RWPE2 (cell line): ENCODE data around the gene LDLRAD3.

Source experiments
- ATAC-seq: fragments of 200-7000 bp; cut with Tn5 transposase; 3 replicates; pipeline ENCODE4 v1.9.1; 2021; ENCODE audit warnings: low read depth
- DNase-seq: peaks from one replicate; pipeline ENCODE4 v3.0.0-alpha.2; 2020; ENCODE audit warnings: low spot score
- H3K27ac ChIP-seq: fragments of 450-650 bp; 2 replicates; pipeline ENCODE4 v1.5.1; 2017; ENCODE audit warnings: mild to moderate bottlenecking; ENCODE audit not compliant: poor library complexity, severe bottlenecking
- H3K27me3 ChIP-seq: fragments of 250-450 bp; sonication (Bioruptor Pico); 2 replicates; pipeline ENCODE4 v1.5.1; 2021; ENCODE audit warnings: mild to moderate bottlenecking, moderate library complexity; ENCODE audit not compliant: insufficient read depth, poor library complexity, severe bottlenecking
- H3K36me3 ChIP-seq: fragments of 250-450 bp; sonication (Bioruptor Pico); 2 replicates; pipeline ENCODE4 v1.5.1; 2020; ENCODE audit warnings: low read depth, mild to moderate bottlenecking, moderate library complexity
- H3K4me1 ChIP-seq: fragments of 250-450 bp; sonication (Bioruptor Pico); 2 replicates; pipeline ENCODE4 v1.5.1; 2021; ENCODE audit warnings: mild to moderate bottlenecking, moderate library complexity; ENCODE audit not compliant: insufficient read depth, poor library complexity, severe bottlenecking
- H3K4me3 ChIP-seq: fragments of 250-450 bp; sonication (Bioruptor Pico); 2 replicates; pipeline ENCODE4 v1.5.1; 2021; ENCODE audit warnings: mild to moderate bottlenecking, moderate library complexity; ENCODE audit not compliant: severe bottlenecking
- H3K9me3 ChIP-seq: fragments of 250-450 bp; sonication (Bioruptor Pico); 2 replicates; pipeline ENCODE4 v1.5.1; 2021; ENCODE audit warnings: mild to moderate bottlenecking, moderate library complexity; ENCODE audit not compliant: severe bottlenecking
- CTCF ChIP-seq: fragments of 450-650 bp; IDR thresholded peaks from one replicate; pipeline ENCODE4 v1.5.1; 2017; ENCODE audit warnings: mild to moderate bottlenecking, moderate library complexity; ENCODE audit not compliant: poor library complexity, severe bottlenecking

LDLRAD3 gene

GRCh38 chr11:36135076-36135475, 191.2 kb downstream of the LDLRAD3 start:
- Histone ChIP-seq H3K9me3 (no peaks in the 10 kb centered on the region), H3K4me3 (no peak overlapping the region), H3K36me3 (no peaks in the 10 kb centered on the region), H3K27ac (no peak overlapping the region), H3K27me3 (no peaks in the 10 kb centered on the region), H3K4me1 (no peaks in the 10 kb centered on the region)
- ATAC-seq, result no peak
- no peak for TF ChIP-seq CTCF
- DNase-seq, result no peak

DNA sequence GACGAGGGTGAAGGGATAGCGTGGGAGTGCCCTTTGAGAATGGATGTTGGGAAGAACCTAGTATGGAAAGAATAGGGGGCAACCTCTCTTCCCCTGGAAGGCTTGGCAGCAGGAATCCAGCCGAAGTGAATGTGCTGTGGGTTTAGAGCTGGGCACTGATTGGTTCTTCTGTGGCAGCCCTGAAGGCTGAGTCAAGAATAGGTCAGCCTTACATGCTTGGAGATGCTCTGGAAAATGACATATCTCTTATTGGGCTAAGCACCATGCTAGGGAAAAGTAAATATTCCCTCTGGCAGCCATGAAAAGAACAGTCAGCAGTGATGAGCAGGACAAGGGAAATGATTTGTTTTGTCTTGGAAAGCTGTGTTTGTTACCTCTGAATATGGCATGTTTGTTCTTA, 195.9 kb downstream of the LDLRAD3 start:
- no peak overlapping the region for H3K4me3 ChIP-seq
- ATAC-seq (peak; percentile 64; the same call in 2 of the 3 replicates), DNase-seq (no peak)
- no peaks in the 10 kb centered on the region for H3K4me1 ChIP-seq
- H3K27me3 ChIP-seq, result no peaks in the 10 kb centered on the region
- TF ChIP-seq CTCF, result no peak
- H3K36me3 ChIP-seq, result no peaks in the 10 kb centered on the region
- no peak overlapping the region for H3K27ac ChIP-seq
- H3K9me3 ChIP-seq, result no peaks in the 10 kb centered on the region

DNA sequence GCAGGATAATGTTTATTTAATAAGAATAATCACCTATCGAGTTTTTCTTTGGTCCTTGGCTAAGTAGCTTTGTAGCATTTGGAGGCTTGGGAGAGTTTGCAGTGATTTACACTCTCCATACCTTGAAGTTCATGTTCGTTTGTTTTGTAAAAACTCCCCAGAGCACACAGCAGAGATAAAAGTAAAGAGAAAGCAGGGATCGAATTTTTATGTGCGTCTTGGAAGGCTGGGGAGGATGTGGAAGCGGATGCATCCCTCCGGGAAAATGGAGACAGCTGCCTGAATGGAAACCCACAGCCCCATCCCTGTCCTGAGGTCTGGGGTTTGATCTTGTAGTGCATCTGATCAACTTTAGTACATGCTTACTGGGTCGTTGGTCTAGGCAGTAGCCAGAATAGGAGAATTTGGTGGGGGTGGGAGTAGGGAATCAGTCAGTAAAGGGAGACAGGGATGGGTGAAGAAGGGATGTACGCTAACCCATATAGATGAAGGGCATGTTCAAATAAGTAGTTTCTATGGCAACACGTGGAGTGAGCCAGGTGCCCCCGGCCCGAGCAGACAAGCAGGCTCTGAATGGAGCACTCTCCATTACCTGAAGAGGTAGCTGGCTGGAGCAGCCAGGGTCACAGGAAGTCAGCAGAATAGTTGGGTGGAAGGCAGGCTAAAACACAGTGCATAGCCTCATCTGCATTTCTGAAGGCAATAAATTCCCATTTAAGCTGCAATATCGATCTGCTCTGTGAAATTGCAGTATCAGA, 197.5 kb downstream of the LDLRAD3 start:
- no peaks in the 10 kb centered on the region for H3K9me3 ChIP-seq
- TF ChIP-seq CTCF, result no peak
- no peak overlapping the region for H3K4me3 ChIP-seq
- H3K36me3 ChIP-seq, result no peaks in the 10 kb centered on the region
- H3K27ac ChIP-seq, result no peak overlapping the region
- peaks cover 7% of the 10 kb centered on the region for H3K4me1 ChIP-seq
- no peak for ATAC-seq
- no peak for DNase-seq
- no peaks in the 10 kb centered on the region for H3K27me3 ChIP-seq

DNA sequence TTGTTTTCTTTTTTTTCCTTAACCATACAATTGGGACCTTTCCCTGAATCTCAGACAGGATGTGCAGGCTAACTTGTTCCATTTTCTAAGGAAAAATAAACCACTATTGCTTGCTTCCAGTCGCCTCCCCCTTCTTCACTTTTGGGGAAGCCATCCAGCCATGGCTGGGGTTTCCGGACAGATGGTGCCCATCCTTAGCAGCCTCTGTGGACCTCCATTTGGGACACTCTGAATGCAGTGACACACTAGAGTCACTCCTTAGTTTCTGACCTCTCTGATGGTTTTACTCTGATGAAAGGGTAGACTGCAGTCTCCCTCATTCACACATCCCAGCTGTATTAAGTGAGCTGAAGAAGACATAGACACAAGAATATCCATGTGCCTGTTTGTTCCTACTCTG, 198.1 kb downstream of the LDLRAD3 start:
- Histone ChIP-seq H3K4me1 (peaks cover 11% of the 10 kb centered on the region), H3K4me3 (no peak overlapping the region), H3K27ac (no peak overlapping the region), H3K36me3 (no peaks in the 10 kb centered on the region), H3K9me3 (no peaks in the 10 kb centered on the region), H3K27me3 (no peaks in the 10 kb centered on the region)
- ATAC-seq, result no peak
- TF ChIP-seq CTCF, result no peak
- DNase-seq, result no peak

DNA sequence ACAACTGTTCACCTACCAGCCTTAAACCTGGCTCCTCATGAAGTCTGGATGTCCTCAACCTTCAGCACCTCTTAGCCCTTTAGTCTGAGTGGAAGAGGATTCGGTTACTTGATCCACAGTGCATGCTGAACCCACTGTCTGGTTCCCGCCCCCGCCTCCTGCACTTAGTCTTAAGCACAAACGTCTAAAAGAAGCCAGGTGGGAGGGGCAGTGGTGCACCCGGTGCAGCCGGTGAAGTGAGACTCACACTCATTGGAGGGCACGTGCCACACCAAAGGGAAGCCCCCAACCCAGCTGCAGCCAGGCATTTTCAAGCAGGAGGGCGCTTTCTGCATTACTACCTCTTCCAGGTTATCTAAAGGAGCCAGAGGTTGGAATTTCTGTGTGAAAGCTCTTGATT, 198.6 kb downstream of the LDLRAD3 start:
- DNase-seq (no peak), ATAC-seq (no peak)
- H3K36me3 ChIP-seq, result no peaks in the 10 kb centered on the region
- H3K4me1 ChIP-seq, result peaks cover 15% of the 10 kb centered on the region
- H3K9me3 ChIP-seq, result no peaks in the 10 kb centered on the region
- H3K27ac ChIP-seq, result no peak overlapping the region
- no peak for TF ChIP-seq CTCF
- H3K27me3 ChIP-seq, result no peaks in the 10 kb centered on the region
- H3K4me3 ChIP-seq, result no peak overlapping the region
